PC-3 (cell line): Measurements from ENCODE around the gene INTS3. TPM values are rescaled to one million over a fixed set of nuclear protein-coding genes. Genes with fewer than 3 reads are reported as not detected.

Experiments
- ATAC-seq: fragments of 200-7000 bp; cut with Tn5 transposase; 2 replicates; pipeline ENCODE4 v1.9.1; 2020; ENCODE audit warnings: mild to moderate bottlenecking, moderate library complexity
- BruUV-seq: library from RNA; stranded (reverse); fragments of 400-500 nt; replicated peaks from 2 replicates; lab custom pipeline; 2021; lab: Mats Ljungman, UMichigan
- CTCF ChIA-PET: fragments of 300-600 bp; sonication (Branson Sonifier 250); formaldehyde crosslinking; loops from one replicate; lab custom pipeline; 2022; ENCODE audit warnings: antibody characterized with exemption; lab: Charles Lee
- POLR2A ChIA-PET: fragments of 300-600 bp; sonication (Branson Sonifier 250); formaldehyde crosslinking; loops from one replicate; lab custom pipeline; 2022; ENCODE audit warnings: antibody characterized with exemption; ENCODE audit not compliant: unreplicated experiment; lab: Charles Lee
- DNase-seq: peaks from one replicate; pipeline ENCODE4 v3.0.0-alpha.2; 2015
- H2AFZ ChIP-seq: fragments of 300-600 bp; sonication (generic); 2 replicates; pipeline ENCODE4 v1.6.0; 2016; ENCODE audit warnings: antibody characterized with exemption, low read length
- H3F3A ChIP-seq: fragments of 300-600 bp; sonication (generic); one replicate; pipeline ENCODE4 v1.6.0; 2017; ENCODE audit warnings: antibody characterized with exemption, low read length, control low read depth, mild to moderate bottlenecking; ENCODE audit not compliant: unreplicated experiment
- H3K27ac ChIP-seq: fragments of 300-600 bp; sonication (generic); 2 replicates; pipeline ENCODE4 v1.5.1; 2016; ENCODE audit warnings: mild to moderate bottlenecking, low read length
- H3K27me3 ChIP-seq: fragments of 300-600 bp; sonication (generic); 2 replicates; pipeline ENCODE4 v1.6.1; 2016; ENCODE audit warnings: low read length, mixed read lengths
- H3K36me3 ChIP-seq: fragments of 300-600 bp; sonication (generic); 2 replicates; pipeline ENCODE4 v1.6.1; 2016; ENCODE audit warnings: low read depth, mixed run types, low read length, mixed read lengths
- H3K4me1 ChIP-seq: fragments of 300-600 bp; sonication (generic); 2 replicates; pipeline ENCODE4 v1.5.1; 2016; ENCODE audit warnings: low read length; ENCODE audit not compliant: insufficient read depth
- H3K4me2 ChIP-seq: fragments of 300-600 bp; sonication (generic); 2 replicates; pipeline ENCODE4 v1.6.0; 2016; ENCODE audit warnings: low read length
- H3K4me3 ChIP-seq: fragments of 300-600 bp; sonication (generic); 2 replicates; pipeline ENCODE4 v1.5.1; 2016; ENCODE audit warnings: mild to moderate bottlenecking, low read length, mixed read lengths
- H3K79me2 ChIP-seq: fragments of 300-600 bp; sonication (generic); 2 replicates; pipeline ENCODE4 v1.6.1; 2017; ENCODE audit warnings: low read length, mixed read lengths
- H3K9ac ChIP-seq: fragments of 300-600 bp; sonication (generic); 2 replicates; pipeline ENCODE4 v1.6.0; 2016; ENCODE audit warnings: mild to moderate bottlenecking, low read length
- H3K9me2 ChIP-seq: fragments of 300-600 bp; sonication (generic); replicated peaks from 2 replicates; pipeline ENCODE4 v1.6.1; 2016; ENCODE audit warnings: mixed run types, low read length, mixed read lengths
- H3K9me3 ChIP-seq: fragments of 300-600 bp; sonication (generic); 2 replicates; pipeline ENCODE4 v1.6.1; 2016; ENCODE audit warnings: low read length, mixed read lengths
- H4K20me1 ChIP-seq: fragments of 300-600 bp; sonication (generic); 2 replicates; pipeline ENCODE4 v1.6.1; 2016; ENCODE audit warnings: low read length, mixed read lengths
- EZH2 ChIP-seq: fragments of 300-600 bp; sonication (generic); IDR thresholded peaks from one replicate; pipeline ENCODE4 v1.6.1; 2017; ENCODE audit warnings: antibody characterized with exemption, mild to moderate bottlenecking, low read length; ENCODE audit not compliant: unreplicated experiment
- EZH2phosphoT487 ChIP-seq: fragments of 300-600 bp; sonication (generic); IDR thresholded peaks from 2 replicates; pipeline ENCODE4 v1.6.1; 2018; ENCODE audit warnings: mild to moderate bottlenecking, antibody characterized with exemption, low read length, borderline replicate concordance
- intact Hi-C: fragments of 100-400 bp; cut with micrococcal nuclease; formaldehyde crosslinking; loops from 2 replicates; pipeline ENCODE4 v1.9.0; 2023
- total RNA-seq: library from RNA; depleted of rRNA; stranded (reverse); fragments of >200 nt; gene quantifications from 2 replicates; pipeline ENCODE4 v1.2.3, GENCODE V29; 2014
- TF ChIP-seq, protein P1 (sequence below): fragments of 300-600 bp; sonication (generic); conservative IDR thresholded peaks from 2 replicates; pipeline ENCODE4 v1.5.1; 2017; ENCODE audit warnings: antibody characterized with exemption, low read depth, mild to moderate bottlenecking, low read length

INTS3 gene
- total RNA-seq, 1 experiment from 2014 or later: 46.5 TPM

DNA sequence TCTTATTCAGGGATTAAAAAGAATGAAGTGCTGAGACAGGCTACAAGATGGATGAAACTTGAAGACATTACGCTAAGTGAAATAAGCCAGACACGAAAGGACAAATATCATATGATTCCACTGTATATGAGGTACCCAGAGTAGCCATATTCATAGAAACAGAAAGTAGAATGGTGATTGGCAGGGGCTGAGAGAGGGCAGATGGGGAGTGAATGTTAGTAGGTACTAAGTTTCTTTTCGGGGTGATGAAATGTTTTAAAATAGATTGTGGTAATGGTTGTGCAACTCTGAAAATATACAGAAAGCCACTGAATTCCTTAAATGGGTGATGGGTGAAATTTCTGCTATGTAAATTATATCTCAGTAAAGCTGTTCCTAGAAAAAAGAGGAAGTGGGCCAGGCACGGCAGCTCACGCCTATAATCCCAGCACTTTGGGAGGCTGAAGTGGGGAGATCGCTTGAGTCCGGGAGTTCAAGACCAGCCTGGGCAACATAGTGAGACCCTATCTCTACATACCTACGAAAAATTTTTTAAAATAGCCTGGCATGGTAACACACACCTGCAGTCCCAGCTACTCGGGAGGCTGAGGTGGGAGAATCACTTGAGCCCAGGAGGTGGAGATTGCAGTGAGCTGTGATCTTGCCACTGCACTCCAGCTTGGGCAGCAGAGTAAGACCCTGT is 63.3 kb downstream of the INTS3 start:
- Histone ChIP-seq H3K79me2 (no peaks in the 10 kb centered on the region), H2AFZ (no peak overlapping the region), H3K36me3 (no peaks in the 10 kb centered on the region), H3K27me3 (no peaks in the 10 kb centered on the region), H4K20me1 (no peaks in the 10 kb centered on the region), H3K9me3 (no peaks in the 10 kb centered on the region), H3K9me2 (no peaks in the 10 kb centered on the region), H3K4me1 (no peaks in the 10 kb centered on the region), H3F3A (no peaks in the 10 kb centered on the region), H3K4me3 (no peak overlapping the region), H3K27ac (no peak overlapping the region), H3K9ac (no peak overlapping the region), H3K4me2 (no peak overlapping the region)
- intact Hi-C loops: no loop called here
- ChIA-PET CTCF (no interaction called here), POLR2A (no interaction called here)
- DNase-seq: no peak
- no TSS peak for BruUV-seq
- TF ChIP-seq, protein P1, sequence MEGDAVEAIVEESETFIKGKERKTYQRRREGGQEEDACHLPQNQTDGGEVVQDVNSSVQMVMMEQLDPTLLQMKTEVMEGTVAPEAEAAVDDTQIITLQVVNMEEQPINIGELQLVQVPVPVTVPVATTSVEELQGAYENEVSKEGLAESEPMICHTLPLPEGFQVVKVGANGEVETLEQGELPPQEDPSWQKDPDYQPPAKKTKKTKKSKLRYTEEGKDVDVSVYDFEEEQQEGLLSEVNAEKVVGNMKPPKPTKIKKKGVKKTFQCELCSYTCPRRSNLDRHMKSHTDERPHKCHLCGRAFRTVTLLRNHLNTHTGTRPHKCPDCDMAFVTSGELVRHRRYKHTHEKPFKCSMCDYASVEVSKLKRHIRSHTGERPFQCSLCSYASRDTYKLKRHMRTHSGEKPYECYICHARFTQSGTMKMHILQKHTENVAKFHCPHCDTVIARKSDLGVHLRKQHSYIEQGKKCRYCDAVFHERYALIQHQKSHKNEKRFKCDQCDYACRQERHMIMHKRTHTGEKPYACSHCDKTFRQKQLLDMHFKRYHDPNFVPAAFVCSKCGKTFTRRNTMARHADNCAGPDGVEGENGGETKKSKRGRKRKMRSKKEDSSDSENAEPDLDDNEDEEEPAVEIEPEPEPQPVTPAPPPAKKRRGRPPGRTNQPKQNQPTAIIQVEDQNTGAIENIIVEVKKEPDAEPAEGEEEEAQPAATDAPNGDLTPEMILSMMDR: no peak
- TF ChIP-seq EZH2 (no peak), EZH2phosphoT487 (no peak)
- ATAC-seq: no peak

DNA sequence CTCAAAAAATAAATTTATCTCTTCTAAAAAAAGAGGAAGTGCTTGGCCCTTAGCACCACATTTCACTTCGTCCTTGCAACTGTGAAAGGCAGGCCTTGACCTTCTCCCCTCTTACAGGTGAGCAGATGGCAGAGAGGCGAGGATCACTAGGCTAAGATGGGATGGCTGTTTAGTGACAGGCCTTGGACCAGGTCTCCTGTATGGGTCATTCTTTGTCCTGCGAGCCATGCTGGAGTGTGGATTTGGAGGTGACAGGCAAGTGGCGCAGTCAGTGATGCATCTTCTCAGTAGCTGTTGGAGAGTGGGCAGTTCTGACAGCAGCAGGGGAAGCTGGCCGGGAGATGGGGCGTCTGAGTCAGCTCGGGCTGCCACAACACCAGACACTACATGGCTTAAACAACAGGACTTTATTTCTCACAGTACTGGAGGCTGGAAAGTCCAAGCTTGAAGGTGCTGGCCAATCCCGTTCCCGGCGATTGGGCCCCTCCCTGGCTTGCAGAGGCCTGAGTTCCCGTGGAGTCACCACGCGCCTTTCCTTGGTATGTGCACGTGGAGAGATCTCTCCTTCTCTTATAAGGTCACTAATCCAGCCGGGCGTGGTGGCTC is 63.9 kb downstream of the INTS3 start:
- BruUV-seq: no TSS peak
- intact Hi-C loops: no loop called here
- ATAC-seq (no peak), DNase-seq (no peak)
- H3K36me3 ChIP-seq: no peaks in the 10 kb centered on the region
- H3K9me3 ChIP-seq: no peaks in the 10 kb centered on the region
- H3K9ac ChIP-seq: no peak overlapping the region
- no peaks in the 10 kb centered on the region for H3K27me3 ChIP-seq
- no peak overlapping the region for H2AFZ ChIP-seq
- TF ChIP-seq EZH2 (no peak), EZH2phosphoT487 (no peak)
- TF ChIP-seq, protein P1: no peak
- H3K4me1 ChIP-seq: no peaks in the 10 kb centered on the region
- H3K9me2 ChIP-seq: no peaks in the 10 kb centered on the region
- no peak overlapping the region for H3K4me2 ChIP-seq
- POLR2A ChIA-PET: no interaction called here
- H4K20me1 ChIP-seq: no peaks in the 10 kb centered on the region
- no peaks in the 10 kb centered on the region for H3K79me2 ChIP-seq
- no peak overlapping the region for H3K27ac ChIP-seq
- H3K4me3 ChIP-seq: no peak overlapping the region
- no peaks in the 10 kb centered on the region for H3F3A ChIP-seq
- CTCF ChIA-PET: no interaction called here

DNA sequence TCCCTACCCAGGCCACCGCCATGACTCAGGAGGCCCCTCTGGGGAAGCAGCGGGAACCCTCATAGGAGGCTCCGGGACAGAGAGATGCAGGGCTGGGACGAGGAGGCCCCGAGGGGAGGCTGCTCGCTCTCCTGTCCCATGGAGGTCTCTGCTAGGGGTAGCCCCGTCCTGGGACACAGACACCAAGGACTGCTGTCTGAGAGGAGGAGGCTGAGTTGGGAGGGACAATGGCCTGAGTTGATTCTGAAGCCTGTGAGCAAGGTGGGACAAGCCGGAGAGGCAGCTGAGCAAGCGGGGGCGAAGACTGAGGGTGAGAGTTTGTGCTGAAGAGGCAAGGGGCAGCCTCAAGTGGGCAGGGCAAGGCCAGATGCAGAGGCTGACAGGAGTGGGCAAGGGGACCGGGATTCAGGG is 64.8 kb downstream of the INTS3 start:
- no peak for ATAC-seq
- no peaks in the 10 kb centered on the region for H3K27me3 ChIP-seq
- no peaks in the 10 kb centered on the region for H4K20me1 ChIP-seq
- no peaks in the 10 kb centered on the region for H3K4me1 ChIP-seq
- POLR2A ChIA-PET: interaction anchor here (0.5 kb wide), 1 partner anchor 172 kb away, joined by 7 read pairs; no protein-coding TSS in a partner anchor
- BruUV-seq: no TSS peak
- intact Hi-C loops: no loop called here
- no peaks in the 10 kb centered on the region for H3K79me2 ChIP-seq
- no peak for DNase-seq
- no peaks in the 10 kb centered on the region for H3K9me2 ChIP-seq
- no peaks in the 10 kb centered on the region for H3K9me3 ChIP-seq
- no peaks in the 10 kb centered on the region for H3F3A ChIP-seq
- H3K9ac ChIP-seq: no peak overlapping the region
- no peak for TF ChIP-seq EZH2phosphoT487
- no peak for TF ChIP-seq EZH2
- TF ChIP-seq, protein P1: no peak
- no peak overlapping the region for H3K4me2 ChIP-seq
- no peak overlapping the region for H2AFZ ChIP-seq
- H3K4me3 ChIP-seq: no peak overlapping the region
- CTCF ChIA-PET: no interaction called here
- H3K36me3 ChIP-seq: no peaks in the 10 kb centered on the region
- H3K27ac ChIP-seq: no peak overlapping the region
